Measurements from ENCODE around the gene RMP24.

RMP24 gene

DNA sequence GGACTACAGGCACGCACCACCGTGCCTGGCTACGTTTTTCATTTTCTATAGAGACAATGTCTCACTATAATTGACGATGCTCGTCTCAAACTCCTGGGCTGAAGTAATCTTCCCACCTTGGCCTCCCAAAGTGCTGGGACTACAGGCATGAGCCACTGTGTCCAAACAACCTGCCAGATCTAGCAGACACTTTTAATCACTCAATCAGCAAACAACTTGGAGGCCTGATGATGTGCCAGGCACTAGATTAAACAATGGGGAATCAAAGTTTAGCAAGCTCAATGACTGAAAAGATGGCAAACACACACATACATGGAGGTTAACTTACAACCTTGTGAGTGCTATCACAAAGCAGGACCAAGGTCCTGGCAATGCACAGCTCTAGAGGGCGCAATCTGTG is 29.8 kb upstream of the RMP24 start:
- TF ChIP-seq, protein P1, sequence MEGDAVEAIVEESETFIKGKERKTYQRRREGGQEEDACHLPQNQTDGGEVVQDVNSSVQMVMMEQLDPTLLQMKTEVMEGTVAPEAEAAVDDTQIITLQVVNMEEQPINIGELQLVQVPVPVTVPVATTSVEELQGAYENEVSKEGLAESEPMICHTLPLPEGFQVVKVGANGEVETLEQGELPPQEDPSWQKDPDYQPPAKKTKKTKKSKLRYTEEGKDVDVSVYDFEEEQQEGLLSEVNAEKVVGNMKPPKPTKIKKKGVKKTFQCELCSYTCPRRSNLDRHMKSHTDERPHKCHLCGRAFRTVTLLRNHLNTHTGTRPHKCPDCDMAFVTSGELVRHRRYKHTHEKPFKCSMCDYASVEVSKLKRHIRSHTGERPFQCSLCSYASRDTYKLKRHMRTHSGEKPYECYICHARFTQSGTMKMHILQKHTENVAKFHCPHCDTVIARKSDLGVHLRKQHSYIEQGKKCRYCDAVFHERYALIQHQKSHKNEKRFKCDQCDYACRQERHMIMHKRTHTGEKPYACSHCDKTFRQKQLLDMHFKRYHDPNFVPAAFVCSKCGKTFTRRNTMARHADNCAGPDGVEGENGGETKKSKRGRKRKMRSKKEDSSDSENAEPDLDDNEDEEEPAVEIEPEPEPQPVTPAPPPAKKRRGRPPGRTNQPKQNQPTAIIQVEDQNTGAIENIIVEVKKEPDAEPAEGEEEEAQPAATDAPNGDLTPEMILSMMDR (IDR thresholded peaks at IDR 0.05; ENCODE audit: low read depth, low read length, missing control alignments) = no peak

DNA sequence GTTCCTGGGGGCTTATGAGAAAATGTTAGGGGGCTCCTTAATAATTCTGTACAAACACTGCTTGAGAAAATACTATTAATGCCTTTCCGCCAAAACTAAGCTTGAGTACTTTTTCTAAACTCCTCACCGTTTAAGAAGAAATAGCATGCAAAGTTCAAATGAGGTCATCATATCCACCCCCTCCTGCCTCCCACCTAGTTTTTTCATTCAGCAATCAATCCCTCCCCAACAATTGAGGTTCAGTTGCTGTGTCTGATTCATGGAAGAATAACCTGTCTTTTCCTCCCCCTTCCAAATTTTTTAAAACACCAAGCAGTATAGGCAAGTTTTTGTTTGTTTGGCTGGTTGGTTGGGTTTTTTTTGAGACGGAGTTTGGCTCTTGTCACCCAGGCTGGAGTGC is 24.4 kb upstream of the RMP24 start:
- TF ChIP-seq, protein P1 (IDR thresholded peaks at IDR 0.05; ENCODE audit: low read depth, low read length, missing control alignments) = no peak
- no peak overlapping the region for H3K4me3 ChIP-seq (replicated peaks; ENCODE audit: low read depth, low read length)
- DNase-seq (ENCODE audit: extremely low read depth, low read depth) = no peak

More for the DNA sequence above, 29.8 kb upstream of the RMP24 start:
- H3K4me3 ChIP-seq (replicated peaks; ENCODE audit: low read depth, low read length) = no peak overlapping the region
- DNase-seq (ENCODE audit: extremely low read depth, low read depth) = no peak

DNA sequence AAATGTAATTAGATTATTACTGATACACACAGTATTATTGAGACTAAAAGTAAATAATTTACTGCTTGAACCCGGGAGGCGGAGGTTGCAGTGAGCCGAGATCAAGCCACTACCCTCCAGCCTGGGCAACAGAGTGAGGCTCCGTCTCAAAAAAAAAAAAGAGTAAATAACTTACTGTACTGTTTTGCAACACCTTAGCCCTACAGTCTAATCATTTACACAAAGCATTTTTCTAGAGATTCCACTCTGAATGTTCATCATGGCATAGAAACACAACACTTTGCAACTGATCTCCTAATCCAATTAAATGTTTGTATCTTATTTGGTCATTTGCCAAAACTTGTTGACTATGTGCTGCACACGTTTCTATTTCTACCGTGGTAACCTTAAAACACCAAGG is 23.4 kb upstream of the RMP24 start:
- H3K4me3 ChIP-seq (replicated peaks; ENCODE audit: low read depth, low read length) = no peak overlapping the region
- TF ChIP-seq, protein P1 (IDR thresholded peaks at IDR 0.05; ENCODE audit: low read depth, low read length, missing control alignments) = no peak
- no peak for DNase-seq (ENCODE audit: extremely low read depth, low read depth)

DNA sequence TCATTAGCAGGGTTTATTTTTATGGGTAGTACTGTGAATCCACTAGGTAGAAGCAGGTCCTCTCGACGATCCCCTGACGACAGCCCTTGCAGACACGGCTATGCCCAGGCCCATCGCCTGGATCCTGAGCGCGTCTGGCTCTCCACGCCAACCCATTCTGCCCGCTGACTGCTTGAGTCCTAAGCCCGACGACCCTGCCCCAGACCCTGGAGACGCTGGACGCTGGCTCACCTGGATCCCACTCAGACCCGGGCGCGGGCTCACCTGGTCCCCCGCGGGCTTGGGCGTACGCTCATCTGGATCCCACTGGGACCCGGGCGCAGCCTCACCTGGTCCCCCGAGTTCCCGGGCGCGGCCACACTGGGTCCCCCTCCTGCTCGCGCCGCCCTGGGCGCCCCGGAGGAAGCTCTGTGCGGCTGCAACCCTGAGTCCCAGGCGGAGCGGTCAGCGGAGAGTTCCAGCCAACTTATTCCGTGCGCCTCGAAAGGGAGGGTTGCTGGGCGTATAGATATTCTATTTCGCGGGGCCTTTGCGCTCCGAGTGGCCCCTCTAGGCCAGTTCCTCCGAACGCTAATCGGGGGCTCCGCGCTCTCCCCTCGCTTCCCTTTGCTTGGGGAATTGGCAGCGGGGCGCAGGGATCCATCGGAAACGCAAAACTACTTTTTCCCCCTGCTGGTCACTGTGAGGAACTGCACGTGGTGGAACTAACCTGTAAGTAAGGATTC is 22.4 kb upstream of the RMP24 start:
- H3K4me3 ChIP-seq (replicated peaks; ENCODE audit: low read depth, low read length) = peak overlapping the region; percentile 39
- DNase-seq (ENCODE audit: extremely low read depth, low read depth) = no peak
- TF ChIP-seq, protein P1 (IDR thresholded peaks at IDR 0.05; ENCODE audit: low read depth, low read length, missing control alignments) = peak; percentile 92

DNA sequence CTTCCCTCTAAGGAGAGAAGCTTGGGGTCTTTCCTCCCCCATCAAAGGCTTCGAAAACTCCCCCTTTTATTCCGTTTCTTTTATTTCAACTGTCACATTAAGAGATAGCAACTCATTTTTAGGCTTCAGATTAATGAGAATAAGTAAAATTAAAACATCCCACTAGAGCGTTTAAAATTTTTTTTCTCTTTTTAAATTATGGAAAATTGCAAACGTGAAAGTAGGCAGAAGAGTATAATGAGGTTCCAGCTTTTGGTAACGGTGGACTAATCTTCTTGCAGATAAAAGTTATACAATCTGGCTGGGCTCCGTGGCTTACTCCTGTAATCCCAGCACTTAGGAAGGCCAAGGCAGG is 21.9 kb upstream of the RMP24 start:
- TF ChIP-seq, protein P1 (IDR thresholded peaks at IDR 0.05; ENCODE audit: low read depth, low read length, missing control alignments) = no peak
- no peak for DNase-seq (ENCODE audit: extremely low read depth, low read depth)
- H3K4me3 ChIP-seq (replicated peaks; ENCODE audit: low read depth, low read length) = peak overlapping the region; percentile 39

DNA sequence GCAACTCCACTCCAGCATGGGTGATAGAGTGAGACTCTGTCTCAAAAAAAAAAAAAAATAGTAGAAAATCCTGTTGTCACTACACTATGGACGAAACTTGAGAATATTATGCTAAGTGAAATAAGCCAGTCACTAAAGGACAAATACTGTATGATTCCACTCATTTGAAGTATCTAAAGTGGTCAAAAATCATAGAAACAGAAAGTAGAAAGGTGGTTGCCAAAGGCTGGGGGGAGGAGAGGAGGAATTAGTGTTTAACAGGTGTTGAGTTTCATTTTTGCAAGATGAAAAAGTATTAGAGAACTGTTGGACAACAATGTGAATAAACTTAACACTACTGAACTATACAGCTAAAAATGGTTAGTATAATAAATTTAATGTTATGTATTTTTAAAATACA is 18.8 kb upstream of the RMP24 start:
- H3K4me3 ChIP-seq (replicated peaks; ENCODE audit: low read depth, low read length) = no peak overlapping the region
- no peak for DNase-seq (ENCODE audit: extremely low read depth, low read depth)
- TF ChIP-seq, protein P1 (IDR thresholded peaks at IDR 0.05; ENCODE audit: low read depth, low read length, missing control alignments) = no peak

DNA sequence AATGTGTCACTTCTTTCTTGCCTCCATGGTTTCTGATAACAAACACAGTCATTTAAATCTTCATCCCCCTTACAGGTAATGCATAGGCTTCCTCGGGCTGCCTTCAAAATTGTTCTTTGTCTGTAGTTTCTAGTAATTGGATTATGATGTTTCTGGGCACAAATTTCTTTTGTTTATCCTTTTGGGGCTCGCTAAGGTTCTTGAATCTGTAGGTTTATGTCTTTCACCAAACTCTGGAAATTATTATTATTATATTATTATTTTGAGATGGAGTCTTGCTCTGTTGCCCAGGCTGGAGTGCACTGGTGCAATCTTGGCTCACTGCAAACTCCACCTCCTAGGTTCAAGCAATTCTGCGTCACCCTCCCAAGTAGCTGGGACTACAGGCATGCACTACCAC is 16.3 kb upstream of the RMP24 start:
- no peak overlapping the region for H3K4me3 ChIP-seq (replicated peaks; ENCODE audit: low read depth, low read length)
- no peak for DNase-seq (ENCODE audit: extremely low read depth, low read depth)
- TF ChIP-seq, protein P1 (IDR thresholded peaks at IDR 0.05; ENCODE audit: low read depth, low read length, missing control alignments) = no peak

Data from HFF-Myc (cell line).